ENCODE results near the gene CACNA1B.

The CACNA1B gene

GRCh38 chr9:138095813-138096518 lies 218.4 kb downstream of the CACNA1B start:
- Histone ChIP-seq H3K27ac (ENCODE audit: low read depth, low read length) (no peak overlapping the region), H3K23ac (ENCODE audit: low read length) (no peak overlapping the region), H3K4ac (ENCODE audit: low read depth, low read length) (no peak overlapping the region), H3K36me3 (ENCODE audit: control insufficient read depth, insufficient read depth, low read length) (no peaks in the 10 kb centered on the region), H3K9ac (ENCODE audit: low read length) (no peak overlapping the region), H3K79me2 (ENCODE audit: control insufficient read depth, insufficient read depth, low read length) (no peaks in the 10 kb centered on the region), H3K27me3 (ENCODE audit: insufficient read depth, low read length, poor library complexity) (no peaks in the 10 kb centered on the region), H4K5ac (ENCODE audit: low read length) (no peak overlapping the region), H2BK15ac (replicated peaks; ENCODE audit: low read depth) (no peak overlapping the region), H3K4me2 (ENCODE audit: low read length) (no peak overlapping the region), H3K4me3 (ENCODE audit: low read length) (no peak overlapping the region), H3K79me1 (ENCODE audit: low read length) (no peaks in the 10 kb centered on the region), H4K8ac (ENCODE audit: low read depth, low read length) (no peak overlapping the region), H2BK5ac (ENCODE audit: low read length) (no peak overlapping the region), H2BK120ac (ENCODE audit: low read depth, low read length) (no peak overlapping the region), H3K4me1 (ENCODE audit: control insufficient read depth, low read depth, low read length) (no peaks in the 10 kb centered on the region), H3K18ac (ENCODE audit: low read length) (no peak overlapping the region), H2AK5ac (ENCODE audit: low read length) (no peak overlapping the region), H3K56ac (ENCODE audit: low read length) (no peak overlapping the region)
- DNase-seq = no peak
- whole genome bisulfite sequencing (ENCODE audit: extremely low coverage, insufficient coverage, low lambda C conversion rate) = no CpG with 5 or more reads among the region's 14 CpGs

DNA sequence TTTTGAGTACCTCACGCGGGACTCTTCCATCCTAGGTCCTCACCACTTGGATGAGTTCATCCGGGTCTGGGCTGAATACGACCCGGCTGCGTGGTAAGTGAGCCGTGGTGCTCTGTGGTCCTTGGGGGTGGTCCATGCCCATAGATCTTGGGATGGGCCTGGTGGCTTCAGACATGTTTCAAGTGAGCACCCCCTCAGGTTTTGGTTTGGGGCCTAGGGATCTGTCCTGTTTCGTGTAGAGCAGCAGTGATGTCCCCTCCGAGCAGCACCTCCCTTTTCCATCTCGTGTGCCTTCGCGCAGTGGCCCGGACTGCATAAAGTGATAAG lies 218.9 kb downstream of the CACNA1B start:
- H3K79me2 ChIP-seq (ENCODE audit: control insufficient read depth, insufficient read depth, low read length) = no peaks in the 10 kb centered on the region
- no peak overlapping the region for H3K4me3 ChIP-seq (ENCODE audit: low read length)
- H3K4ac ChIP-seq (ENCODE audit: low read depth, low read length) = no peak overlapping the region

DNA sequence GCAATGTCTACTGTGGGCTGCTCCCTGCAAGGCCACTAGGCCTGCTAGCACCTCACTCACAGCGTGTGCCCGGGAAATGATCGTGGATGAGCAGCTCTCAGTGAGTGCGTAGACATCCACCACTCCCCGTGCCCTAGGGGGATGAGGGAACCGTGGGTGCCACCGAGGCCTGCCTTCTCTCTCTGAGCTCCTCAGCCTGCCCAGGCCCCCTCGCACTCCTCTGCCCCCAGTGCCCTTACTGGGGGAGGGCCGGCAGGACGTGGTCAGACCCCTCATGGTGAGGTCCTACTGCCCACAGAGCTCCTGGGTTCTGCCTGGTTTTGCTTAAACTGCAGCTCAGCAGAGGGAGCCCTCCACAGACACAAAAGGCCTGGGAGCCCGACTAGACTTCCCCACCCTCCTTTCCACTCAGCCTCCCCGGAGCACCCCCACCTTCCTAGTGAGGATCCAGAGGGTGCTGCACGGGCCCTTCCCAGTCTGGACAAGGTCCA lies 220.0 kb downstream of the CACNA1B start:
- no peak overlapping the region for H2AK5ac ChIP-seq (ENCODE audit: low read length)
- H3K56ac ChIP-seq (ENCODE audit: low read length) = no peak overlapping the region
- no peak overlapping the region for H3K4me3 ChIP-seq (ENCODE audit: low read length)
- H4K8ac ChIP-seq (ENCODE audit: low read depth, low read length) = no peak overlapping the region
- no peak overlapping the region for H4K5ac ChIP-seq (ENCODE audit: low read length)
- H2BK15ac ChIP-seq (replicated peaks; ENCODE audit: low read depth) = no peak overlapping the region
- H2BK120ac ChIP-seq (ENCODE audit: low read depth, low read length) = no peak overlapping the region
- H2BK5ac ChIP-seq (ENCODE audit: low read length) = no peak overlapping the region
- H3K79me1 ChIP-seq (ENCODE audit: low read length) = no peaks in the 10 kb centered on the region
- no peaks in the 10 kb centered on the region for H3K27me3 ChIP-seq (ENCODE audit: insufficient read depth, low read length, poor library complexity)
- H3K79me2 ChIP-seq (ENCODE audit: control insufficient read depth, insufficient read depth, low read length) = no peaks in the 10 kb centered on the region
- no peak overlapping the region for H3K23ac ChIP-seq (ENCODE audit: low read length)
- no peak for DNase-seq
- H3K4ac ChIP-seq (ENCODE audit: low read depth, low read length) = no peak overlapping the region
- H3K36me3 ChIP-seq (ENCODE audit: control insufficient read depth, insufficient read depth, low read length) = no peaks in the 10 kb centered on the region
- no peaks in the 10 kb centered on the region for H3K4me1 ChIP-seq (ENCODE audit: control insufficient read depth, low read depth, low read length)
- no peak overlapping the region for H3K4me2 ChIP-seq (ENCODE audit: low read length)
- no peak overlapping the region for H3K9ac ChIP-seq (ENCODE audit: low read length)
- no peak overlapping the region for H3K18ac ChIP-seq (ENCODE audit: low read length)
- no peak overlapping the region for H3K27ac ChIP-seq (ENCODE audit: low read depth, low read length)
- WGBS (ENCODE audit: extremely low coverage, insufficient coverage, low lambda C conversion rate) = no CpG with 5 or more reads among the region's 13 CpGs

More for the DNA sequence above, 218.9 kb downstream of the CACNA1B start:
- no peak for DNase-seq
- H3K9ac ChIP-seq (ENCODE audit: low read length) = no peak overlapping the region
- no peaks in the 10 kb centered on the region for H3K36me3 ChIP-seq (ENCODE audit: control insufficient read depth, insufficient read depth, low read length)
- H3K27ac ChIP-seq (ENCODE audit: low read depth, low read length) = no peak overlapping the region
- H2AK5ac ChIP-seq (ENCODE audit: low read length) = no peak overlapping the region
- no peak overlapping the region for H4K8ac ChIP-seq (ENCODE audit: low read depth, low read length)
- no peak overlapping the region for H2BK120ac ChIP-seq (ENCODE audit: low read depth, low read length)
- H4K5ac ChIP-seq (ENCODE audit: low read length) = no peak overlapping the region
- H3K18ac ChIP-seq (ENCODE audit: low read length) = no peak overlapping the region
- H3K27me3 ChIP-seq (ENCODE audit: insufficient read depth, low read length, poor library complexity) = no peaks in the 10 kb centered on the region
- no peak overlapping the region for H3K4me2 ChIP-seq (ENCODE audit: low read length)
- no peak overlapping the region for H2BK15ac ChIP-seq (replicated peaks; ENCODE audit: low read depth)
- no peaks in the 10 kb centered on the region for H3K4me1 ChIP-seq (ENCODE audit: control insufficient read depth, low read depth, low read length)
- H2BK5ac ChIP-seq (ENCODE audit: low read length) = no peak overlapping the region
- H3K56ac ChIP-seq (ENCODE audit: low read length) = no peak overlapping the region
- H3K23ac ChIP-seq (ENCODE audit: low read length) = no peak overlapping the region
- H3K79me1 ChIP-seq (ENCODE audit: low read length) = no peaks in the 10 kb centered on the region
- no CpG with 5 or more reads among the region's 13 CpGs for WGBS (ENCODE audit: extremely low coverage, insufficient coverage, low lambda C conversion rate)

- H3K79me1 ChIP-seq (ENCODE audit: low read length) = no peaks in the 10 kb centered on the region
- no peak overlapping the region for H2BK5ac ChIP-seq (ENCODE audit: low read length)
- H3K27me3 ChIP-seq (ENCODE audit: insufficient read depth, low read length, poor library complexity) = no peaks in the 10 kb centered on the region
- no peak overlapping the region for H3K18ac ChIP-seq (ENCODE audit: low read length)
- H3K79me2 ChIP-seq (ENCODE audit: control insufficient read depth, insufficient read depth, low read length) = no peaks in the 10 kb centered on the region
- DNase-seq = no peak
- no peak overlapping the region for H2BK15ac ChIP-seq (replicated peaks; ENCODE audit: low read depth)
- no peak overlapping the region for H3K56ac ChIP-seq (ENCODE audit: low read length)
- no peak overlapping the region for H3K23ac ChIP-seq (ENCODE audit: low read length)
- H3K27ac ChIP-seq (ENCODE audit: low read depth, low read length) = no peak overlapping the region
- no peak overlapping the region for H3K9ac ChIP-seq (ENCODE audit: low read length)
- no peaks in the 10 kb centered on the region for H3K36me3 ChIP-seq (ENCODE audit: control insufficient read depth, insufficient read depth, low read length)
- no peaks in the 10 kb centered on the region for H3K4me1 ChIP-seq (ENCODE audit: control insufficient read depth, low read depth, low read length)
- no peak overlapping the region for H4K5ac ChIP-seq (ENCODE audit: low read length)
- WGBS (ENCODE audit: extremely low coverage, insufficient coverage, low lambda C conversion rate) = no CpG with 5 or more reads among the region's 18 CpGs
- H2BK120ac ChIP-seq (ENCODE audit: low read depth, low read length) = no peak overlapping the region
- H3K4me2 ChIP-seq (ENCODE audit: low read length) = no peak overlapping the region
- H3K4ac ChIP-seq (ENCODE audit: low read depth, low read length) = no peak overlapping the region
- H2AK5ac ChIP-seq (ENCODE audit: low read length) = no peak overlapping the region
- no peak overlapping the region for H4K8ac ChIP-seq (ENCODE audit: low read depth, low read length)
- H3K4me3 ChIP-seq (ENCODE audit: low read length) = no peak overlapping the region
Measured at GRCh38 chr9:138098116-138098907, 220.7 kb downstream of the CACNA1B start.

- no peak for DNase-seq
- H3K23ac ChIP-seq (ENCODE audit: low read length) = no peak overlapping the region
- no peaks in the 10 kb centered on the region for H3K79me1 ChIP-seq (ENCODE audit: low read length)
- no peak overlapping the region for H3K9ac ChIP-seq (ENCODE audit: low read length)
- no peak overlapping the region for H2BK120ac ChIP-seq (ENCODE audit: low read depth, low read length)
- H3K18ac ChIP-seq (ENCODE audit: low read length) = no peak overlapping the region
- H3K56ac ChIP-seq (ENCODE audit: low read length) = no peak overlapping the region
- no peaks in the 10 kb centered on the region for H3K79me2 ChIP-seq (ENCODE audit: control insufficient read depth, insufficient read depth, low read length)
- H3K36me3 ChIP-seq (ENCODE audit: control insufficient read depth, insufficient read depth, low read length) = no peaks in the 10 kb centered on the region
- H4K8ac ChIP-seq (ENCODE audit: low read depth, low read length) = no peak overlapping the region
- no peak overlapping the region for H4K5ac ChIP-seq (ENCODE audit: low read length)
- H3K27ac ChIP-seq (ENCODE audit: low read depth, low read length) = no peak overlapping the region
- H3K4me2 ChIP-seq (ENCODE audit: low read length) = no peak overlapping the region
- H3K27me3 ChIP-seq (ENCODE audit: insufficient read depth, low read length, poor library complexity) = no peaks in the 10 kb centered on the region
- WGBS (ENCODE audit: extremely low coverage, insufficient coverage, low lambda C conversion rate) = no CpG with 5 or more reads among the region's 22 CpGs
- H2AK5ac ChIP-seq (ENCODE audit: low read length) = no peak overlapping the region
- no peak overlapping the region for H2BK5ac ChIP-seq (ENCODE audit: low read length)
- H3K4me3 ChIP-seq (ENCODE audit: low read length) = no peak overlapping the region
- no peak overlapping the region for H3K4ac ChIP-seq (ENCODE audit: low read depth, low read length)
- no peak overlapping the region for H2BK15ac ChIP-seq (replicated peaks; ENCODE audit: low read depth)
- H3K4me1 ChIP-seq (ENCODE audit: control insufficient read depth, low read depth, low read length) = no peaks in the 10 kb centered on the region
Measured at GRCh38 chr9:138098908-138099791, 221.6 kb downstream of the CACNA1B start.
